ENCODE measurements around the gene WNT3.
"Not testable (repeated sequence)": the region's sequence is repeated elsewhere in the genome, so short reads cannot be mapped to it uniquely, and the experiment has no call there.

Gene WNT3

DNA sequence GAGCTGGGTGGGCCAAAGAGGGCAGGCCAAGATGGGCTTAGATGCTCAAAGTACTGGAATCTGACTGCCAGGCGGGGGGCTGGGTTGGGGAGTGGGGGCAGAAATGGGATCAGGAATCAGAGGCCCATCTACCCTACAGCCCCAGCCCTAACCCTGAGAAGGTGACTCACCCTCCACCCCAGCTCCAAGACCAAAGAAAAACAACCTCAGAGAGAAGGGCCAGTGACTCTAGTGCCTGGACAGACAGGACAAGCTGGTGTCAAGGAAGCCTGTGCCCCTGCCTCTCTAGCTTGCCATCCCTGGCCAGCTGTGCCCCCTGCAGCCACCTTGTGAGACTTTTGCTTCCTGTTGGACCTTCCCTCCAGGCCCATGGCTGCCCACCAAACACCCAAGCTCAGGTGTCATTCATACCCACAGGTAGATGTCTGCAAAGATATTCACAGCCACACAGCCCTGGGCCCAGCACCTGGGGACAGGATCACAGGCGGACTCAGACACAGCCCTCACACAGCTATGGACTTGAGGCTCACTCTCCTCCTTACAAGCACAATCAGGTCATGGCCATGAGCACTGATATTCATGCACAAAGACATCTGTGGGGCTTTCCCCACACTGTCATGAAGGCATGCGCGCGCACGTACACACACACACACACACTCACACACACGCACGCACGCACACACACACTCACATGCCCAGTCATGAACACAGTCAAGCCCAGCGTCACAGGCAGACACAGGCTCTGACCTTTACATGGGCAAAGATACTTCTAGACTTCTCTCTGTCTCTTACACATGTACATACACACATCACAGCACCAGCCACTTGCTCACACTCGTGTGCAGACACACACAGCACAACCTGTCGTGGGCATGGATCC lies 2.8 kb downstream of the WNT3 start:
- DNase-seq (ENCODE audit: extremely low read depth in 1 of 2, low read depth in 1 of 2) = no peak

DNA sequence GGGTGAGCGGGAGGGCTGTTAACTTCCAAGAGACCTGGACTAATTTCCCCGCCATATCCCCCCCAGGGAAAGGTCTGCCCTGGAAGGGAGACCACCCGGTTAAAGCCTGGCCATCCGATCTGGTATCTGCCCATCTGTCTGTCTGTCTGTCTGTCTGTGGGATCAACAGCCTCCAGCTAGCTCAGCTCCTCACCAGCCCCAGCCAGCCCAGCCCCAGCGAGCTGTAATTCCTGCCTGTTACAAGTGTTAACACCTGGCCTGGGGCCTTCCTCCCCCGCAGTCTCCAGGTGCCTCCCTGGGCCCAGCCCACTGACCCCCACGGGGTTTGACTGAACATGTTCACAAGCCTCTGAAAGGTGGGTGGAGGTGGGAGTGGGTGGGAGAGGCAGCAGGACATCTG lies 4.0 kb downstream of the WNT3 start:
- DNase-seq (ENCODE audit: extremely low read depth in 1 of 2, low read depth in 1 of 2) = no peak

DNA sequence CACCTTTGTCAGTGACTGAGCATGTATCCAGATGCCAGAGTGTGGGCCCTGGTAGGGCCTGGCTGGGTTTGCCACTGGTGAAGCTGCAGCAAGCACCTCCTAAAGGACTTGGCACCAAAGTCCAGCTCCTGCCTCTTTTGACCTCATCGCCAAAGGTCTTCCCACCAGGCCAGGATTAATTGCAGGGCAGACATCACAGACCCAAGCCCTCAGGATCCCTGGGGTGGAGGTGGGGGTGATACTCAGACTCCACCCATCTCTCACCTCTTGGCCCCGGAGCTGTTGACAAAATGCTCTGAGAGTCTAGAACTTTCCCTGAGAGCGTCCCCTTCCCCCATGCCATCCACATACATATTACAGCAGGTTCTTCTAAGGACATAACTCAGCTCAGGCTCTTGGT lies 4.6 kb downstream of the WNT3 start:
- DNase-seq (ENCODE audit: extremely low read depth in 1 of 2, low read depth in 1 of 2) = no peak

DNA sequence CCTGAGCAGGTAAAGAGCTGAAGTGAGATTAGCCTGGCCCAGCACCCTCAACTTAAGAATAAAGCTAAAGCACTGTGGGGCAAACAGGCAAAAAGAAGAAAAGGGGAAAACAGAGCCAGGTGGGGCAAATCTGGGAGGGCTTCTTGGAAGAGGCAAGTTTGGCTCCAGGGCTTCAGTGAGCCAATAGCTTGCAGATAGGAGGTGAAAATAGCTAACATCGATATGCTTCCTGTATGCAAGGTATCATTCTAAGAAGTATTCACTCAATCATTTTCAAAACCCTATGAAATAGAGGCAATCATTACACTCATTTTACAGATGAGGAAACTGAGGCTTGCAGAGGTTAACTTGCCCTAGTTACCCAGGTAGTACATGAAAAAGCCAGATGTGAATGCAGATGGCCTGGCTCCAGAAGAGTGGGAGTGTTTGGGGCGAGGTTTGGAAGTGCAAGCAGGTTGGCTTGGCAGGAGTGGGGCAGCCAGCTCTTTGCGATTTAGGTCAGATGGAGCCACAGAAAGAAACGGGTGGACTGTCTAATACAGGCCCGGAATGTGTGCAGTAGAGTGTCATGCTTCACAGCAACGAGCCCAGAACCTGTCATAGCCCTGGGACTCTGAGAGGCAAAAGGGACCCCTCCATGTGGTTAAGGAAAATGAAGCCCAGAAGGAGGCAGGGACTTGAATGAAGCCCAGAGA lies 5.7 kb downstream of the WNT3 start:
- no peak for DNase-seq (ENCODE audit: extremely low read depth in 1 of 2, low read depth in 1 of 2)

DNA sequence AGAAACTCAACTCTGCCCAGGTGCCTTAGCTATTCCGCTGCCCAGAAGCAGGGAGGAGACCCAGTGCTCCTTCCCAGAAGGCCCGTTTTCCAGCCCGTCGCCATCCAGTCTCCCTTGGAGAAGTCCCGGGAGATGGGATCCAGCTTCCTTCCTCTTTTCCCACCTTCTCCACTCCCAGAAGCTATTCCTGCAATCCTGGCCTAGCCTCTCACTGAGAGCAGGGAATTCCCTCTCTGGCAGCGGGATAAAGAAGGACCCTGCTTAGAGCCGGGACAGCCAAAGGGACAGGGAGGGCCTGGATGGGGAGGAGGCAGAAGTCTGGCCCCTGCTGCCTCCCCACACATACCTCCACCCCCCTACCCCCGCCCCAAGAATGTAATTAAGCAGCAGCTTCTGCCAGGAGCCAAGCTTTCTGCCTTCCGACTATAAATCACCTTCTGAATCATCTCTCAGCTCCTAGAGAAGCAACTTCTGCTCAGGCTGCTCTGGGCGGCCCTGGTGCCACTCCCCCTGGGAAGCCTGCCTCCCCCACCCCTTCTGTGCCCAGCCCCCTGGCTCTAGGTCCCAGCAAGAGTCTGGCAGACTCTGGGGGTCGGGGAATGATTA lies 6.4 kb downstream of the WNT3 start:
- no peak for DNase-seq (ENCODE audit: extremely low read depth in 1 of 2, low read depth in 1 of 2)

DNA sequence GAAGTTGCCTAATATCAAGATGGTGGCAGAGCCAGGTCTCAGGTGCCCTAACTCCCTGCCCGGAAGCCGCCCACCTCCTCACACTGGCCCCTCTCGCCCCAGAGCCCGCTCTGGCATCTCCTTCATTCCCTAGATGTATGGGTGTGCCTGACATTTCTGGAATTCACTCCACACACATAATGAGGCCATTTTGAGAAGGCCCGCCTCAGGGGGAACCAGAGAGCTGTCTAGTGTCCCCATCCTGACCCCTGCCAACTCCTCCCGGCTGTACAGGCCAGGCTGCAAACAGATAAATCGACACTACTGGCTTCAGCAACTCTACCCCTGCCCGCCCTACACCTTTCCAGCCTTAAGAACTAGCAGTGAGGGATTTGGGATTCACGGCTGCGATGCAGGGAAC lies 7.7 kb downstream of the WNT3 start:
- DNase-seq (ENCODE audit: extremely low read depth in 1 of 2, low read depth in 1 of 2) = no peak

DNA sequence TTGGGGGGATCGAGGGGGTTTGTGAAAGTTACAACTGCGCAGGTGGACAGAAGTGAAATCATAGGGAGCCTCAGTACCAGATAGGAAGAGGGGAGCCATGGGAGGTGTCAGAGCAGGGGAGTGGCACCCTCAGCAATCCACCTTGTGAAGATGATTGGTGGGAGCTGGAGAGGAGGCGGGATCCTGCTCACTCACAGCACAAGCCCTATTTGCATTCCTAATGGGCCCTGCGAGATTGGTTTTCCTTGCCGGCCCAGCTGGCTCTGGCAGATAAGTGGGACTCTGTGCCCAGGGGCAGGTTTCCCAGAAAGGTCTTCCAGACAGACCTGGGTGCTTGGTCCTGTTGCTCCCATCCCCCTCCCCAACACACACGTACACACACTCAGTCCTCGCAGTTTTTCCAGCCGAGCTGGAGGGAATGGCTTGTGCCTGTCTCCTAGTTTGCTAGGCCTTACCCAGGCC lies 9.4 kb downstream of the WNT3 start:
- no peak for DNase-seq (ENCODE audit: extremely low read depth in 1 of 2, low read depth in 1 of 2)

DNA sequence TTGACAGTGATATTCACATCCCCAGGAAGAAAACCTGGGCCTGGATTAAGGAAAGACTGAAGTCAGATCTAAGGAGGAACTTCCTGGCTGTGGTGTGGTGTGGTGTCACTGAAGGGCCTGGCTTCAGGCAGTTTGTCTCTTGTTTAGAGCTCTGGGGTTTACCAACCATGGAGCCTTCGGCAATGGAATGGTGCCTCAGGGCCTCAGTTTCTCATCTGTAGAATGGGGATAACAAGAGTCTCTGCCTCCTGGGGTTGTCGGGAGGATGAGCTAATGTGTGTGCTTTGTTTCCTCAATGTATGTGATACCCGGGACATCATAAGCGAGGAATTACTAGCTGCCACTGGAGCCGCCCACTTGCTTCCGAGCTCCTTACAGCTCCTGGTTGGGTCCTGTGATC lies 12.7 kb downstream of the WNT3 start:
- no peak for DNase-seq (ENCODE audit: extremely low read depth in 1 of 2, low read depth in 1 of 2)

DNA sequence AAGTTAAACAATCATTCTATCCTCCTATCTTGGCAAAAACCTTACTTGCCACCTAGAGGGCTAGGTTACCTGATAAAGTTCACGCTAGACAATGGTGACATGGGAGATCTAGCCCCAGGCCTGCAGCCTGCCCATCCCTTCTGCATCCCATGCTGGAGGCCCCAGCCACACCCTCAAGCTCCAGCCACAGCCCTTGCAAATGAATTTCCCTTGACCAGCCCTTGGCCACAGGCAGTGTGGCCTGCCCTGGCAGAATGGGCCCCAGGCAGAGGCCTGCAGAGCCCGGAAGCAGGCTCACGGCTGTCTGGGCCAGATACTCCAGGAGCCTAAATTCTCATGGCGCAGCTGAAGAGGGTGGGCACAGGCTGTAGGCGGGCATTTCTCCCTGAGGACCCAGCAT lies 14.9 kb downstream of the WNT3 start:
- no peak for DNase-seq (ENCODE audit: extremely low read depth in 1 of 2, low read depth in 1 of 2)

DNA sequence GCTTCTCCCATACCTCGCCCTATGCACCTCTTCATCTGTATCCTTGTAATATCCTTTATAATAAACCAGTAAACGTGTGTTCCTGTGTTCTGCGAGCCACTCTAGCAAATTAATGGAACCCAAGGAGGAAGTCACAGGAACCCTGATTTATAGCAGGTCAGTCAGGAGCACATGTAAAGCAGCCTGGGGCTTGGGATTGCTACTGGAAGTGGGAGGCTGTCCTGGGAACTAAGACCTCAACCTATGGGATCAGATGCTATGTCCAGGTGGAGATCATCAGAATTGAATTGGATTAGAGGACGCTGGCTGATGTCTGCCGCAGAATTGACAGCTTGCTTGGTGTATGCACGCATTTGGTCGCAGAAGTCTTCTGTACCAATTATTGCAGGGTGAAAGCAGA lies 15.7 kb downstream of the WNT3 start:
- DNase-seq (ENCODE audit: extremely low read depth in 1 of 2, low read depth in 1 of 2) = no peak

DNA sequence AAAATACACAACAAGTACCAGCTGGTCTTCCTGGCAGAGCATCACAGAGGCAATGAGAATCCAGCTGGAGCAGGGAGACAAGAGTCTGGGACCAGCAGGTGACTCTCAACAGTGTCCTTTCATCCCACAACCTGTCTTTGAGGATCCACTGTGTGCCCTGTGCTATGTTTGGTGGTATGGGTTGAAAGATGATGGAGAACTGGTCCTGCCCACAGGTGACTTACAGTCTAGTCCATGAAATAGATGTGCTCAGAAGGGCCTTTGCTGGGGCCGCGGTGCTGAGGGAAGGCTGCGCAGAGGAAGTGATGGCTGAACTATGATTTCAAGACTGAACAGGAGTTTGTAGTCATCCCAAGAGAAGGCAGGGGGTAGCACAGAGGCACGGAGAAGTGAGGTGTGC lies 17.9 kb downstream of the WNT3 start:
- no peak for DNase-seq (ENCODE audit: extremely low read depth in 1 of 2, low read depth in 1 of 2)

DNA sequence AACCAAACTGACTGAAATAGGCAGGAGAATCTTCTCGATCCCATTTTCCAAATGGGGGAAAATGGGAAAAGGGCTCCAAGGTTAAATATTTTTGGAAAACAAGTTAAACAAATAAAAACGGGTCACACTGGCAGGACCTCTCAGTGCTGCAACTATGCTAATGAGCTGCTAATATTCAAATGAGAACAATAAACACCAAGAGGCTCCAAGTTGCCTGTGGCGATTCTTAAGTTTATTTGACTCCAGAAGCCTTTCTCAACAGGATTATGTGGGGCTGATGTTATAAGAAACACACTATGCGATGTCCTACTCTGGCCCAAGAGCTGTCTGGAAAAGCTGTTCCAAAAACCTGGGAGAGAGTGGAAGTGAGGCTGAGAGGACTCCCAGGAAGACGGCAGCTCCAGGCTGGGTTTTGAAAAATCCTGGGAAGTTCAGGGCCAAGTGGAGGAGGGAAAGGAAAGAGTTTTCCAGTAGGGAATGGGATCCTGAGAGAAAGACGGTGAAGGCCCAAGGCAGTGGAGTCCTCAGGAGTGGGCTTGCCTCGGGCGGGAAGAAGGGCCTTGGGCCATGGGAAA lies 21.4 kb downstream of the WNT3 start:
- DNase-seq (ENCODE audit: extremely low read depth in 1 of 2, low read depth in 1 of 2) = no peak

DNA sequence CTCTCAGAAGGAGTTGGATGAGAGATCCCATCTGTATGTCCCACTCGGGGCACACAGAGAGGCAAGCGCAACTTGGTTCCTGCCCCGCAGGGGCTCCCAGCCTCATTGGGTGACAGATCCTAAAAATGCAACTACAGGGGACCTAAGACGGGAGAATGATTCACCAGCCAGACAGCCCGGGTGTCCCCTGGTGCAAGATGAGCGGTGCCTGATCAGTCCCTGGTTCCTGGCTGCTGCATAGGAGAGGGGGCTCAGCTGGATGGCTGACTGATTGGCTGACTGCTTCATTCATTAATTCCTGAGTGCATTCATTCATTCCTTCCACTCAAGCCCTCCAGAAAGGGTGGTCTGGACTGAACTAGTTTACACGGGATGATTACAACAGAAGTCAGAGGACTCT lies 22.0 kb downstream of the WNT3 start:
- no peak for DNase-seq (ENCODE audit: extremely low read depth in 1 of 2, low read depth in 1 of 2)

DNA sequence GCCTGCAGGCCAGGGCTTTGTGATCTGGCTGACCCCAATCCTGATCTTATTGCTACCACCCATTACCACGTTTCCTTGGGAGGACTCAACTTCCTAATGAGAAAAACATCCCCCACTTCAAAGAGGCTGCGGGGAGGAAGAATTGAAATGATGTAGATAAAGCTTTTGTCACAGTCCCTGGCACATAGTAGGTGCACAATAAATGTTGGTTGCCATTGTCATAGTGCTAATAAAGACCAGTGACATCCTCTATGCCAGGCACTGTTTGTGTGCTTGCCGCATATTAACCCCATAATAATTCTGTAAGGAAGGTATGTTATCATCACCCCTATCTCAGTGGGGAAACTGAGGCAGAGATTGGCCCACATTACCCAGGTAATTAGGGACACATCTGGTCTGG lies 22.4 kb downstream of the WNT3 start:
- DNase-seq (ENCODE audit: extremely low read depth in 1 of 2, low read depth in 1 of 2) = no peak

DNA sequence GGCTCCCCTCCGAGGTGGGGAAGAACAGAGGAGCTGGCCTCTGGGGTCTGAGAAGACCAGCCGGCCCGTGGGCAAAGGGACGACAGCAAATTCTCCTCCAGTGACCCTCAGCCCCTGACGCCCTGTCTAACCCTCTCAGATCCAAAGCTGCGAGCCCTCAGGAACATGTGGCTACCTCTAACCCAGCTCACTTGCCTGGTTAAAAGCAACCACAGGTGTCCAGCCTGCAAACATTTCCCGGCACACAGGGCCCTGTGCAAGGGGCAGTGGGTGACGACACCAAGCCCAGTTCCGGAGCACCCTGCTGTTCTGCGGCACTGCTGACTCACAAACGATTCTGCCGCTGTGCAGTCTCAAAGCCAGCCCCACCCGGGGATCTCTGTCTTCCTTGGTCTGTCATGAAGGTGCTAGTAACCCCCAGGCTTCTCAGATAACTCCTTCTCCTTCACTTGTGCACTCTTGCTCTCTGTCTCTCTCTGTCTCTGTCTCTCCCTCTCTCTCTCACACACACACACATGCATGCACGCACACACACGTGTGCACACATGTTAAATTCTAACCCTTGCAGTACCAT lies 23.0 kb downstream of the WNT3 start:
- DNase-seq (ENCODE audit: extremely low read depth in 1 of 2, low read depth in 1 of 2) = no peak

DNA sequence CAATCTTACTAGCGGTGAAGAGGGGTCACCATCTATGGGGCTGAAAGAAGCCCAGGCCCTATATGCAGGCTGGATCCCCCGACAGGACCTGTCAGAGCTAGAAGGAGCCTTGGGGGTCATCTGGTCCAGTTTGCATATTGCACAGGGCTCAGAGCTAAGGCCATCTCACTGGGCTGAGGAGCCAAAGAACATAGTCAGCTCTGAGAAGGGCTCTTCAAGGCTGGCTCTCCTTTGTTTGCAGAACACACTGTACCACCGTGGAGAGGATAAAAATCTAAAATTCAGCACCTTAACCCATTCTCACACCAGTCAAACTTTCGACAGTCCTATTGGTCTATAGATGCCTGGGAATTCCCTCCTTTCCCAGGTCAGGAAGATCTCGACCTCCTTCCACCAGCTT lies 24.2 kb downstream of the WNT3 start:
- DNase-seq (ENCODE audit: extremely low read depth in 1 of 2, low read depth in 1 of 2) = no peak

DNA sequence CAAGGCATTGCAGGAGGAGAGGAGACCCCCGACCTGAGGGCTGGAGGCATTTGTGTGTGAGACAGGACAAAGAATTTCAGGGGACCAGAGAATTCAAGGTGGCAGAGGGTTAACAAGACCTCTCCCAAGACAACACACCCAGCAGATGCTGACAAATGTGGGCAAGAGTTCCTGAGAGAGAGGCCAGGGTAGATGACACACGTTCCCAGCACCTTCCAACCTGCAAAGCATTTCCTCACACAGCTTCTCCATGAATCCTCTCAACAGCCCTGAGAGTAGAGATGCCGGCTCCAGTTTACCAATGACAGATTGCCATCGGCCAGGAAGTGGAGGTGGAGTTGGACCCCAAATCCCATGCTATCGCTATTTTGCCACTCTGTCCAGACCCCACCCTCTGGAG lies 25.0 kb downstream of the WNT3 start:
- no peak for DNase-seq (ENCODE audit: extremely low read depth in 1 of 2, low read depth in 1 of 2)

DNA sequence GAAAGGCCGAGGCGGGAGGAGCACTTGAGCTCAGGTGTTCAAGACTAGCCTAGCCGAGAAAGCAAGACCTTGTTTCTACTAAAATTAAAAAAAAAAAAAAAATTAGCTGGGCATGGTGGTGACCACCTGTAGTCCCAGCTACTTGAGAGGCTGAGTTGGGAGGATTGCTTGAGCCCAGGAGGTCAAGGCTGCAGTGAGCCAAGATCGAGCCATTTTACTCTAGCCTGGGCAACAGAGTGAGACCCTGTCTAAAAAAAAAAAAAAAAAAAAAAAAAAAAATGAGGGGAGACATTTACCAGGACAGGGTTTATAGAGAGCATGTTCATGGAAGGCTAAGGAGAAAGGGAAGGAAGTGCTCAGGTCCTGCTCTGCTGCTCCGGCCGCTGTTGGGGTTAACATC lies 25.5 kb downstream of the WNT3 start:
- not testable (repeated sequence) for DNase-seq (ENCODE audit: extremely low read depth in 1 of 2, low read depth in 1 of 2)

DNA sequence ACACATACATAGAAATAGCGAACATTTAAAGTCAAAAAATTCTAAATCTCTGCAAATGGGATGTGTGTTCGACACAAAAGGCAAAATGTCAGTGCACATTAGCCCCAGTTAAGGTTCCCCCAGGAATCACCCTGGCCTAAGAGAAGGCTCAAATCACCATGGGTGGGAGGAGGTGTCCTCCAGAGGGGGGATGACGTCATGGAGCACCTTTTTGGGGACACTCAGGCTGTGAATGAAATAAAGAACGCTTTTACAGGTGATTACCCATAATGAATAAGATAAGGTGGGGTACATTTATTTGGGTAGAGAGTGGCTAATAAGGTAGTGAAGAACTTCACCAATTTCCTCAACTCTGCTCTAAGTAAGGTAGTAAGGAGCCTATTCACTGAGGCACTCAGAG lies 26.4 kb downstream of the WNT3 start:
- DNase-seq (ENCODE audit: extremely low read depth in 1 of 2, low read depth in 1 of 2) = no peak

DNA sequence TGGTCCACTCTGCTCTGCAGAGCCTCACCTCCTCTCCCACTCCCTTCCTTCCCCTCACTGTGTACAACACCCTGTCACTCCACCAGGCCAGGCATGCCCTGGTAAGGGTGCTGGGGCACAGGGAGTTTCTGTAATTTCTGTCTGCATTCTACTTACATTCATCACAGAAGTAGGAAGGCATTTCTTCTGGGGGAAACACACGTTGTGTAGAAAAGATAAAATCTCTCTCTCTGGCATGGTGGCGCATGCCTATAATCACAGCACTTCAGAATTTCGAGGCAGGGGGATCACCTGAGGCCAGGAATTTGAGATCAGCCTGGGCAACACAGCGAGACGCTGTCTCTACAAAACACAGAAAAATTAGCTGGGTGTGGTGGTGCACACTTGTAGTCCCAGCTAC lies 27.0 kb downstream of the WNT3 start:
- no peak for DNase-seq (ENCODE audit: extremely low read depth in 1 of 2, low read depth in 1 of 2)

DNA sequence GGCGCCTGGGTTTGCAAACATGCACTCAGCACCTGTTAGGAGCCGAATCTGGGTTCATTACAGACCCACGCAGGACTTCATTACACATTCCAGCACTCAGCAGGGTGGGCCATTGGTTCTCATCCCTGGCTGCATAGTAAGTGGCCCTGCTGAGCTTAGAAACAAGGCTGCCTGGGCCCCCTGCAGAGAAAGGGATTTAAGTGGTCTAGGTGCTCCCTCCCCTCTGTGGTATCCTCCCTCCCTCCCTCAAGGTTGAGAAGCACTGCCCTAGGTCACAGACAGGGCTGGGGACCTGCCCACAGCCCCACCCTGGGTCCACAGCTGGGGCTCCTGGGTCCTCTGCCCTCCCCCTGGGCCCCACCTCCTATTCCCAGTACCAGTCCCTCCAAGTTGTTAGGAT lies 28.3 kb downstream of the WNT3 start:
- DNase-seq (ENCODE audit: extremely low read depth in 1 of 2, low read depth in 1 of 2) = no peak

All from stimulated activated CD8-positive, alpha-beta memory T cell treated with anti-CD3 and anti-CD28 coated beads, Interleukin-7, amount 100 ng/mL, for 48 hours (primary cell).